ENCODE results near the gene HMGN2. TPM values are rescaled to one million over a fixed set of nuclear protein-coding genes. Genes with fewer than 3 reads are reported as not detected.

The HMGN2 gene
- total RNA-seq, 4 donors from 2014 or later, result 68.2 to 136 (median 88.4) TPM

GRCh38 chr1:26518355-26518754 lies 46.1 kb downstream of the HMGN2 start:
- Histone ChIP-seq H3K4me3 (no peak overlapping the region), H3K4me1 (no peaks in the 10 kb centered on the region), H3K36me3 (no peaks in the 10 kb centered on the region), H3K27ac (no peak overlapping the region), H3K27me3 (no peaks in the 10 kb centered on the region), H3K9me3 (no peaks in the 10 kb centered on the region)
- TF ChIP-seq CTCF (IDR thresholded peaks at IDR 0.05 in 4 of 5, conservative IDR thresholded peaks at IDR 0.05 in 1 of 5), result no peak
- TF ChIP-seq POLR2A (IDR thresholded peaks at IDR 0.05), result no peak
- intact Hi-C loops (cut with DNase I; ENCODE audit: low total_unique reads) (no loop called here), in situ Hi-C loops (cut with MboI; ENCODE audit: low sequenced_read_pairs in 4 of 4) (no loop called here)
- DNase-seq, result no peak
- no peak for ATAC-seq

- ATAC-seq, result no peak
- no peaks in the 10 kb centered on the region for H3K4me1 ChIP-seq
- H3K9me3 ChIP-seq, result no peaks in the 10 kb centered on the region
- no peak for DNase-seq
- H3K36me3 ChIP-seq, result no peaks in the 10 kb centered on the region
- no peak for TF ChIP-seq CTCF (IDR thresholded peaks at IDR 0.05 in 4 of 5, conservative IDR thresholded peaks at IDR 0.05 in 1 of 5)
- TF ChIP-seq POLR2A (IDR thresholded peaks at IDR 0.05), result no peak
- H3K27ac ChIP-seq, result no peak overlapping the region
- H3K4me3 ChIP-seq, result no peak overlapping the region
- H3K27me3 ChIP-seq, result peaks cover 0 to 2% (median 0%) of the 10 kb centered on the region in 3 donors
- in situ Hi-C loops (cut with MboI; ENCODE audit: low sequenced_read_pairs in 4 of 4), result no loop called here
- intact Hi-C loops (cut with DNase I; ENCODE audit: low total_unique reads), result no loop called here
Observed at GRCh38 chr1:26520339-26520738, 48.1 kb downstream of the HMGN2 start.

- Histone ChIP-seq H3K27me3 (peaks cover 0 to 2% (median 0%) of the 10 kb centered on the region in 3 donors), H3K27ac (no peak overlapping the region), H3K4me3 (no peak overlapping the region), H3K4me1 (no peaks in the 10 kb centered on the region), H3K9me3 (no peaks in the 10 kb centered on the region), H3K36me3 (no peaks in the 10 kb centered on the region)
- no peak for DNase-seq
- TF ChIP-seq CTCF (IDR thresholded peaks at IDR 0.05 in 4 of 5, conservative IDR thresholded peaks at IDR 0.05 in 1 of 5) (no peak), POLR2A (IDR thresholded peaks at IDR 0.05) (no peak)
- ATAC-seq, result no peak
- intact Hi-C loops (cut with DNase I; ENCODE audit: low total_unique reads), result no loop called here
- in situ Hi-C loops (cut with MboI; ENCODE audit: low sequenced_read_pairs in 4 of 4), result no loop called here
Observed at GRCh38 chr1:26521669-26522030, 49.4 kb downstream of the HMGN2 start.

- H3K27ac ChIP-seq, result no peak overlapping the region
Observed at GRCh38 chr1:26522073-26522472, 49.8 kb downstream of the HMGN2 start.

More at GRCh38 chr1:26522073-26522472, 49.8 kb downstream of the HMGN2 start:
- no peak for TF ChIP-seq POLR2A (IDR thresholded peaks at IDR 0.05)
- no peak for TF ChIP-seq CTCF (IDR thresholded peaks at IDR 0.05 in 4 of 5, conservative IDR thresholded peaks at IDR 0.05 in 1 of 5)
- ATAC-seq, result no peak
- intact Hi-C loops (cut with DNase I; ENCODE audit: low total_unique reads) (no loop called here), in situ Hi-C loops (cut with MboI; ENCODE audit: low sequenced_read_pairs in 4 of 4) (no loop called here)
- Histone ChIP-seq H3K9me3 (no peaks in the 10 kb centered on the region), H3K27me3 (peaks cover 0 to 2% (median 0%) of the 10 kb centered on the region in 3 donors), H3K4me3 (no peak overlapping the region), H3K4me1 (no peaks in the 10 kb centered on the region), H3K36me3 (no peaks in the 10 kb centered on the region)
- DNase-seq, result no peak

Measured in gastrocnemius medialis (tissue), 4 donors.